ENCODE measurements around the gene PSME3. TPM values are rescaled to one million over a fixed set of nuclear protein-coding genes. Genes with fewer than 3 reads are reported as not detected.

The PSME3 gene
- total RNA-seq, 4 donors from 2014 or later: 78.3 to 119 (median 85.4) TPM

GRCh38 chr17:42830971-42831370 is 2.2 kb upstream of the PSME3 start:
- intact Hi-C loops (cut with DNase I): no loop called here

GRCh38 chr17:42832213-42832933 is 824 bp upstream of the PSME3 start:
- Histone ChIP-seq H3K27me3 (no peaks in the 10 kb centered on the region), H3K36me3 (peaks cover 9 to 15% of the 10 kb centered on the region in 2 donors), H3K4me1 (peaks cover 13 to 15% of the 10 kb centered on the region in 2 donors), H3K4me3 (replicated peaks in 1 of 3) (peak overlapping the region; percentile 74 to 91 (median 84)), H3K27ac (peak overlapping the region; percentile 57 to 80 (median 73)), H3K9me3 (no peaks in the 10 kb centered on the region)
- no peak for DNase-seq
- no peak for TF ChIP-seq POLR2A (IDR thresholded peaks at IDR 0.05)
- TF ChIP-seq, protein P1, sequence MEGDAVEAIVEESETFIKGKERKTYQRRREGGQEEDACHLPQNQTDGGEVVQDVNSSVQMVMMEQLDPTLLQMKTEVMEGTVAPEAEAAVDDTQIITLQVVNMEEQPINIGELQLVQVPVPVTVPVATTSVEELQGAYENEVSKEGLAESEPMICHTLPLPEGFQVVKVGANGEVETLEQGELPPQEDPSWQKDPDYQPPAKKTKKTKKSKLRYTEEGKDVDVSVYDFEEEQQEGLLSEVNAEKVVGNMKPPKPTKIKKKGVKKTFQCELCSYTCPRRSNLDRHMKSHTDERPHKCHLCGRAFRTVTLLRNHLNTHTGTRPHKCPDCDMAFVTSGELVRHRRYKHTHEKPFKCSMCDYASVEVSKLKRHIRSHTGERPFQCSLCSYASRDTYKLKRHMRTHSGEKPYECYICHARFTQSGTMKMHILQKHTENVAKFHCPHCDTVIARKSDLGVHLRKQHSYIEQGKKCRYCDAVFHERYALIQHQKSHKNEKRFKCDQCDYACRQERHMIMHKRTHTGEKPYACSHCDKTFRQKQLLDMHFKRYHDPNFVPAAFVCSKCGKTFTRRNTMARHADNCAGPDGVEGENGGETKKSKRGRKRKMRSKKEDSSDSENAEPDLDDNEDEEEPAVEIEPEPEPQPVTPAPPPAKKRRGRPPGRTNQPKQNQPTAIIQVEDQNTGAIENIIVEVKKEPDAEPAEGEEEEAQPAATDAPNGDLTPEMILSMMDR (IDR thresholded peaks at IDR 0.05): no peak
- intact Hi-C loops (cut with DNase I): no loop called here
- 51 to 54% methylated on average over 9 of the region's 9 CpGs for WGBS, 2 donors

More at GRCh38 chr17:42830971-42831370, 2.2 kb upstream of the PSME3 start:
- Histone ChIP-seq H3K4me1 (peaks cover 13 to 15% of the 10 kb centered on the region in 2 donors), H3K36me3 (peaks cover 0 to 6% of the 10 kb centered on the region in 2 donors), H3K9me3 (no peaks in the 10 kb centered on the region), H3K27ac (no peak overlapping the region), H3K4me3 (replicated peaks in 1 of 3) (no peak overlapping the region), H3K27me3 (no peaks in the 10 kb centered on the region)
- no peak for TF ChIP-seq POLR2A (IDR thresholded peaks at IDR 0.05)
- TF ChIP-seq, protein P1 (IDR thresholded peaks at IDR 0.05): no peak
- no peak for DNase-seq

DNA sequence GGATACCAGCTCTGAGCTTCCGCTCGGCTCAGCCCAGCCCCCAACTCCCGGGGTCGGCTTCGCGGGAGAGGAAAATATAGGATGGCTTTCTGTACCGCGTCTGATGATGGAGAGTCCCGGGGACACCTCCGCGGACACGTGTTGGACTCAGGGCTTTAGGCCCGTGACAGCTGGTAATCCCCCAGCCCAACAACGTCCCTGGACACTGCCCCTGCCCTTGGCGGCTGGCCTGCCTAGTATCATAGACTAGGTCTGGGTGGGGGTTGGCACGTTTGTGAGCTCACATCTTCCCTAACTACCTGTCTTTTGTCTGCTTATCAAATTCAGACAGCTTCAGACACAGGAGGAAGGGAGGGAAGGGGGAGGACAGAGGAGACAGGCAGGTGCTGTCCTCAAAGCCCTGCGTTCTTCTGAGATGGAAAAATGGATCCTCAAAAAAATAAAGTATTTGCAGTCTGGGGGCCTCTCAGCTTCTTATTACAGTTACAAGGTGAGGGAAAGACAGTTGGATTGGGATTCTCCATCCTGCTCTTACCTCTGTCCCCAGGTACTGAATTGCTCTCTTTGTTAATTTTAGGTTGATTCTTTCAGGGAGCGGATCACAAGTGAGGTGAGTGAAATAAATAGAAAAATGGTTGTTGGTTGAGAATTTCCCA is 698 bp downstream of the PSME3 start:
- 8 to 40% methylated on average over 3 to 16 of the region's 18 CpGs for WGBS, 2 donors
- DNase-seq: no peak
- H3K4me3 ChIP-seq (replicated peaks in 1 of 3): peak overlapping the region; percentile 74 to 91 (median 84)

GRCh38 chr17:42835732-42836131 is 2.5 kb downstream of the PSME3 start:
- Histone ChIP-seq H3K27ac (no peak overlapping the region), H3K4me3 (replicated peaks in 1 of 3) (no peak overlapping the region), H3K27me3 (no peaks in the 10 kb centered on the region), H3K9me3 (no peaks in the 10 kb centered on the region), H3K4me1 (peaks cover 13 to 15% of the 10 kb centered on the region in 2 donors), H3K36me3 (peaks cover 43 to 44% of the 10 kb centered on the region in 2 donors)
- intact Hi-C loops (cut with DNase I): no loop called here
- WGBS, 2 donors: 94 to 99% methylated on average over 6 of the region's 6 CpGs
- DNase-seq: no peak
- no peak for TF ChIP-seq POLR2A (IDR thresholded peaks at IDR 0.05)
- TF ChIP-seq, protein P1 (IDR thresholded peaks at IDR 0.05): no peak

More for the DNA sequence above, 698 bp downstream of the PSME3 start:
- Histone ChIP-seq H3K27ac (peak overlapping the region in 2 of 3 donors; percentile 73 to 80), H3K27me3 (no peaks in the 10 kb centered on the region), H3K36me3 (peaks cover 24 to 30% of the 10 kb centered on the region in 2 donors), H3K4me1 (peaks cover 13 to 15% of the 10 kb centered on the region in 2 donors), H3K9me3 (no peaks in the 10 kb centered on the region)
- intact Hi-C loops (cut with DNase I): no loop called here
- TF ChIP-seq, protein P1 (IDR thresholded peaks at IDR 0.05): no peak
- no peak for TF ChIP-seq POLR2A (IDR thresholded peaks at IDR 0.05)
